Activated CD4-positive, alpha-beta T cell treated with anti-CD3 and anti-CD28 coated beads for 48 hours (primary cell): ENCODE results near the gene RPTOR.
A peak's percentile ranks its signal among the peaks of the same experiment; 100 is the strongest.

Experiments used
- DNase-seq: peaks from one replicate; pipeline ENCODE4 v3.0.0-alpha.2; 2020

The RPTOR gene

GRCh38 chr17:80838311-80839025, 293.8 kb downstream of the RPTOR start:
- DNase-seq: no peak

- DNase-seq: no peak
These were observed 294.3 kb downstream of the RPTOR start for GRCh38 chr17:80839026-80839345.

- DNase-seq: no peak
These were observed 294.9 kb downstream of the RPTOR start for GRCh38 chr17:80839511-80839941.

- no peak for DNase-seq
These were observed 295.3 kb downstream of the RPTOR start for GRCh38 chr17:80839970-80840369.

- DNase-seq: no peak
These were observed 297.9 kb downstream of the RPTOR start for GRCh38 chr17:80842456-80843013.

GRCh38 chr17:80843741-80844156, 299.1 kb downstream of the RPTOR start:
- no peak for DNase-seq

GRCh38 chr17:80844418-80844990, 299.9 kb downstream of the RPTOR start:
- no peak for DNase-seq

GRCh38 chr17:80845069-80845862, 300.6 kb downstream of the RPTOR start:
- no peak for DNase-seq

- DNase-seq: no peak
These were observed 301.4 kb downstream of the RPTOR start for GRCh38 chr17:80845863-80846671.

- DNase-seq: no peak
These were observed 302.3 kb downstream of the RPTOR start for GRCh38 chr17:80846932-80847331.

- DNase-seq: peak; percentile 64
These were observed 303.0 kb downstream of the RPTOR start for GRCh38 chr17:80847496-80848230.

- no peak for DNase-seq
These were observed 303.9 kb downstream of the RPTOR start for GRCh38 chr17:80848449-80849102.

- DNase-seq: no peak
These were observed 304.5 kb downstream of the RPTOR start for GRCh38 chr17:80849119-80849518.

GRCh38 chr17:80850109-80850508, 305.5 kb downstream of the RPTOR start:
- no peak for DNase-seq

- DNase-seq: no peak
These were observed 306.2 kb downstream of the RPTOR start for GRCh38 chr17:80850817-80851216.

GRCh38 chr17:80851277-80851925, 306.8 kb downstream of the RPTOR start:
- DNase-seq: no peak

- no peak for DNase-seq
These were observed 307.9 kb downstream of the RPTOR start for GRCh38 chr17:80852476-80853015.

GRCh38 chr17:80853076-80853475, 308.4 kb downstream of the RPTOR start:
- no peak for DNase-seq

- DNase-seq: no peak
These were observed 309.6 kb downstream of the RPTOR start for GRCh38 chr17:80854220-80854619.

GRCh38 chr17:80855196-80855947, 310.7 kb downstream of the RPTOR start:
- no peak for DNase-seq
